ENCODE data around the gene NHERF1. TPM values are rescaled to one million over a fixed set of nuclear protein-coding genes. Genes with fewer than 3 reads are reported as not detected.

NHERF1 gene
- total and polyA plus RNA-seq, 4 donors: 13.8 to 79.1 (median 66.7) TPM

- no peaks in the 10 kb centered on the region for H3K9me3 ChIP-seq (ENCODE audit: control insufficient read depth, insufficient read depth, low read length)
- peaks cover 4% of the 10 kb centered on the region for H3K4me1 ChIP-seq (ENCODE audit: control insufficient read depth, insufficient read depth, low read length)
- no peak for DNase-seq (ENCODE audit: low read depth in 4 of 6, low spot score in 6 of 6)
- H3K4me3 ChIP-seq (ENCODE audit: low read depth, low read length): no peak overlapping the region
- 90% methylated on average over 7 of the region's 7 CpGs for WGBS (ENCODE audit: insufficient coverage)
- no peaks in the 10 kb centered on the region for H3K27me3 ChIP-seq (ENCODE audit: control insufficient read depth, insufficient read depth, low read length)
- no peak overlapping the region for H3K27ac ChIP-seq (ENCODE audit: low read depth, low read length)
- H3K36me3 ChIP-seq (ENCODE audit: control insufficient read depth, insufficient read depth, low read length): peaks cover 85% of the 10 kb centered on the region
Measured at GRCh38 chr17:74800531-74800930, 52.1 kb downstream of the NHERF1 start.

GRCh38 chr17:74801896-74802295, 53.5 kb downstream of the NHERF1 start:
- H3K27ac ChIP-seq (ENCODE audit: low read depth, low read length): no peak overlapping the region
- H3K27me3 ChIP-seq (ENCODE audit: control insufficient read depth, insufficient read depth, low read length): no peaks in the 10 kb centered on the region
- H3K9me3 ChIP-seq (ENCODE audit: control insufficient read depth, insufficient read depth, low read length): no peaks in the 10 kb centered on the region
- H3K36me3 ChIP-seq (ENCODE audit: control insufficient read depth, insufficient read depth, low read length): peaks cover 78% of the 10 kb centered on the region
- WGBS (ENCODE audit: insufficient coverage): 93% methylated on average over 6 of the region's 8 CpGs
- H3K4me3 ChIP-seq (ENCODE audit: low read depth, low read length): no peak overlapping the region
- DNase-seq (ENCODE audit: low read depth in 4 of 6, low spot score in 6 of 6): no peak
- H3K4me1 ChIP-seq (ENCODE audit: control insufficient read depth, insufficient read depth, low read length): peaks cover 7% of the 10 kb centered on the region

- H3K27ac ChIP-seq (ENCODE audit: low read depth, low read length): no peak overlapping the region
- no peaks in the 10 kb centered on the region for H3K9me3 ChIP-seq (ENCODE audit: control insufficient read depth, insufficient read depth, low read length)
- no peak overlapping the region for H3K4me3 ChIP-seq (ENCODE audit: low read depth, low read length)
- no peaks in the 10 kb centered on the region for H3K27me3 ChIP-seq (ENCODE audit: control insufficient read depth, insufficient read depth, low read length)
- peaks cover 75% of the 10 kb centered on the region for H3K36me3 ChIP-seq (ENCODE audit: control insufficient read depth, insufficient read depth, low read length)
- peaks cover 21% of the 10 kb centered on the region for H3K4me1 ChIP-seq (ENCODE audit: control insufficient read depth, insufficient read depth, low read length)
- 76% methylated on average over 8 of the region's 12 CpGs for WGBS (ENCODE audit: insufficient coverage)
- DNase-seq (ENCODE audit: low read depth in 4 of 6, low spot score in 6 of 6): no peak
Measured at GRCh38 chr17:74803388-74803930, 55.0 kb downstream of the NHERF1 start.

GRCh38 chr17:74803971-74804370, 55.5 kb downstream of the NHERF1 start:
- Histone ChIP-seq H3K4me1 (ENCODE audit: control insufficient read depth, insufficient read depth, low read length) (peaks cover 24% of the 10 kb centered on the region), H3K9me3 (ENCODE audit: control insufficient read depth, insufficient read depth, low read length) (no peaks in the 10 kb centered on the region), H3K36me3 (ENCODE audit: control insufficient read depth, insufficient read depth, low read length) (peaks cover 75% of the 10 kb centered on the region), H3K4me3 (ENCODE audit: low read depth, low read length) (no peak overlapping the region), H3K27ac (ENCODE audit: low read depth, low read length) (no peak overlapping the region), H3K27me3 (ENCODE audit: control insufficient read depth, insufficient read depth, low read length) (no peaks in the 10 kb centered on the region)
- peak in 2 of 6 donors; percentile 30 to 80 for DNase-seq (ENCODE audit: low read depth in 4 of 6, low spot score in 6 of 6)
- 63% methylated on average over 3 of the region's 5 CpGs for WGBS (ENCODE audit: insufficient coverage)

GRCh38 chr17:74804683-74805082, 56.3 kb downstream of the NHERF1 start:
- Histone ChIP-seq H3K27ac (ENCODE audit: low read depth, low read length) (no peak overlapping the region), H3K4me1 (ENCODE audit: control insufficient read depth, insufficient read depth, low read length) (peaks cover 31% of the 10 kb centered on the region), H3K9me3 (ENCODE audit: control insufficient read depth, insufficient read depth, low read length) (no peaks in the 10 kb centered on the region), H3K27me3 (ENCODE audit: control insufficient read depth, insufficient read depth, low read length) (no peaks in the 10 kb centered on the region), H3K4me3 (ENCODE audit: low read depth, low read length) (no peak overlapping the region), H3K36me3 (ENCODE audit: control insufficient read depth, insufficient read depth, low read length) (peaks cover 74% of the 10 kb centered on the region)
- DNase-seq (ENCODE audit: low read depth in 4 of 6, low spot score in 6 of 6): no peak
- WGBS (ENCODE audit: insufficient coverage): 96% methylated on average over 7 of the region's 7 CpGs

- peaks cover 67% of the 10 kb centered on the region for H3K36me3 ChIP-seq (ENCODE audit: control insufficient read depth, insufficient read depth, low read length)
- DNase-seq (ENCODE audit: low read depth in 4 of 6, low spot score in 6 of 6): peak in 1 of 6 donors; percentile 24
- H3K4me1 ChIP-seq (ENCODE audit: control insufficient read depth, insufficient read depth, low read length): peaks cover 38% of the 10 kb centered on the region
- H3K27ac ChIP-seq (ENCODE audit: low read depth, low read length): no peak overlapping the region
- no peaks in the 10 kb centered on the region for H3K9me3 ChIP-seq (ENCODE audit: control insufficient read depth, insufficient read depth, low read length)
- WGBS (ENCODE audit: insufficient coverage): 76% methylated on average over 15 of the region's 15 CpGs
- H3K27me3 ChIP-seq (ENCODE audit: control insufficient read depth, insufficient read depth, low read length): no peaks in the 10 kb centered on the region
- no peak overlapping the region for H3K4me3 ChIP-seq (ENCODE audit: low read depth, low read length)
Measured at GRCh38 chr17:74805591-74805991, 57.2 kb downstream of the NHERF1 start.

GRCh38 chr17:74806334-74806733, 57.9 kb downstream of the NHERF1 start:
- DNase-seq (ENCODE audit: low read depth in 4 of 6, low spot score in 6 of 6): no peak
- Histone ChIP-seq H3K4me1 (ENCODE audit: control insufficient read depth, insufficient read depth, low read length) (peaks cover 46% of the 10 kb centered on the region), H3K9me3 (ENCODE audit: control insufficient read depth, insufficient read depth, low read length) (no peaks in the 10 kb centered on the region), H3K27ac (ENCODE audit: low read depth, low read length) (no peak overlapping the region), H3K36me3 (ENCODE audit: control insufficient read depth, insufficient read depth, low read length) (peaks cover 59% of the 10 kb centered on the region), H3K4me3 (ENCODE audit: low read depth, low read length) (no peak overlapping the region), H3K27me3 (ENCODE audit: control insufficient read depth, insufficient read depth, low read length) (no peaks in the 10 kb centered on the region)
- 40% methylated on average over 1 of the region's 10 CpGs for WGBS (ENCODE audit: insufficient coverage)

GRCh38 chr17:74807441-74807840, 59.0 kb downstream of the NHERF1 start:
- Histone ChIP-seq H3K4me3 (ENCODE audit: low read depth, low read length) (no peak overlapping the region), H3K4me1 (ENCODE audit: control insufficient read depth, insufficient read depth, low read length) (peaks cover 54% of the 10 kb centered on the region), H3K36me3 (ENCODE audit: control insufficient read depth, insufficient read depth, low read length) (peaks cover 52% of the 10 kb centered on the region), H3K27me3 (ENCODE audit: control insufficient read depth, insufficient read depth, low read length) (no peaks in the 10 kb centered on the region), H3K27ac (ENCODE audit: low read depth, low read length) (peak overlapping the region; percentile 40), H3K9me3 (ENCODE audit: control insufficient read depth, insufficient read depth, low read length) (no peaks in the 10 kb centered on the region)
- WGBS (ENCODE audit: insufficient coverage): 43% methylated on average over 13 of the region's 13 CpGs
- peak in 2 of 6 donors; percentile 51 to 67 for DNase-seq (ENCODE audit: low read depth in 4 of 6, low spot score in 6 of 6)

- no peaks in the 10 kb centered on the region for H3K9me3 ChIP-seq (ENCODE audit: control insufficient read depth, insufficient read depth, low read length)
- peak in 2 of 6 donors; percentile 93 for DNase-seq (ENCODE audit: low read depth in 4 of 6, low spot score in 6 of 6)
- peaks cover 59% of the 10 kb centered on the region for H3K4me1 ChIP-seq (ENCODE audit: control insufficient read depth, insufficient read depth, low read length)
Measured at GRCh38 chr17:74807925-74808324, 59.5 kb downstream of the NHERF1 start.

GRCh38 chr17:74808714-74809430, 60.4 kb downstream of the NHERF1 start:
- no peak overlapping the region for H3K27ac ChIP-seq (ENCODE audit: low read depth, low read length)
- no peaks in the 10 kb centered on the region for H3K27me3 ChIP-seq (ENCODE audit: control insufficient read depth, insufficient read depth, low read length)
- peaks cover 62% of the 10 kb centered on the region for H3K4me1 ChIP-seq (ENCODE audit: control insufficient read depth, insufficient read depth, low read length)
- 90% methylated on average over 9 of the region's 17 CpGs for WGBS (ENCODE audit: insufficient coverage)
- H3K9me3 ChIP-seq (ENCODE audit: control insufficient read depth, insufficient read depth, low read length): no peaks in the 10 kb centered on the region
- H3K36me3 ChIP-seq (ENCODE audit: control insufficient read depth, insufficient read depth, low read length): peaks cover 54% of the 10 kb centered on the region
- no peak for DNase-seq (ENCODE audit: low read depth in 4 of 6, low spot score in 6 of 6)
- H3K4me3 ChIP-seq (ENCODE audit: low read depth, low read length): no peak overlapping the region

More at GRCh38 chr17:74807925-74808324, 59.5 kb downstream of the NHERF1 start:
- no peak overlapping the region for H3K4me3 ChIP-seq (ENCODE audit: low read depth, low read length)
- WGBS (ENCODE audit: insufficient coverage): 37% methylated on average over 6 of the region's 6 CpGs
- H3K36me3 ChIP-seq (ENCODE audit: control insufficient read depth, insufficient read depth, low read length): peaks cover 56% of the 10 kb centered on the region
- no peaks in the 10 kb centered on the region for H3K27me3 ChIP-seq (ENCODE audit: control insufficient read depth, insufficient read depth, low read length)
- H3K27ac ChIP-seq (ENCODE audit: low read depth, low read length): peak overlapping the region; percentile 40

All from spinal cord (tissue), 10 donors.